Vagina (tissue), 2 donors: Measurements from ENCODE around the gene ZNF83.

Experiments used
- CTCF ChIP-seq, 3 experiments: fragments of 450-650 bp in 2 of 3; fragments of 200-600 bp in 1 of 3; sonication (generic) in 1 of 3; IDR thresholded peaks; one replicate each; pipeline ENCODE4 v1.5.1; 2017 to 2019; ENCODE audit warnings: antibody characterized with exemption in 3 of 3, mild to moderate bottlenecking in 2 of 3, moderate library complexity in 2 of 3
- POLR2A ChIP-seq, 2 donors: fragments of 450-650 bp; IDR thresholded peaks; one replicate each; pipeline ENCODE4 v1.6.1; 2017; ENCODE audit warnings: antibody characterized with exemption in 2 of 2, mild to moderate bottlenecking in 2 of 2, moderate library complexity in 2 of 2

GRCh38 chr19:52667972-52668371, 29.8 kb upstream of the ZNF83 start:
- TF ChIP-seq CTCF (IDR thresholded peaks at IDR 0.05) (no peak), POLR2A (IDR thresholded peaks at IDR 0.05) (no peak)
